HEK293 (cell line): ENCODE data around the gene EHD1.

Experiments used
- CTCF ChIA-PET: fragments of 350-600 bp; formaldehyde crosslinking; extraction: SDS; loops from one replicate; lab custom pipeline; 2021; ENCODE audit warnings: antibody characterized with exemption; lab: Yijun Ruan, JAX
- POLR2A ChIA-PET: fragments of 300-600 bp; formaldehyde crosslinking; extraction: SDS; loops from one replicate; lab custom pipeline; 2020; ENCODE audit warnings: antibody characterized with exemption, inconsistent platforms; lab: Yijun Ruan, JAX
- H3K27ac ChIP-seq: fragments of 200-500 bp; sonication (Bioruptor generic); 2 replicates; pipeline ENCODE4 v1.5.1; 2014; ENCODE audit warnings: low read depth, low read length, control low read depth, inconsistent platforms; ENCODE audit errors: extremely low read depth
- H3K36me3 ChIP-seq, 2 experiments: fragments of 200-500 bp in 1 of 2; sonication (Bioruptor generic) in 1 of 2; 1 replicate in 1 of 2; 2 replicates in 1 of 2; pipeline ENCODE4 v1.5.1; 2014 to 2017; ENCODE audit warnings: inconsistent platforms in 2 of 2, low read length in 2 of 2; ENCODE audit not compliant: control insufficient read depth in 2 of 2, insufficient read depth in 1 of 2
- H3K4me1 ChIP-seq: fragments of 200-500 bp; sonication (Bioruptor generic); 2 replicates; pipeline ENCODE4 v1.5.1; 2014; ENCODE audit warnings: mild to moderate bottlenecking, low read length, inconsistent platforms; ENCODE audit not compliant: control insufficient read depth, insufficient read depth
- H3K4me3 ChIP-seq: 2 replicates; pipeline ENCODE4 v1.5.1; 2011; ENCODE audit warnings: low read depth, mild to moderate bottlenecking, control low read depth, low read length, moderate library complexity
- H3K9me3 ChIP-seq: fragments of 200-500 bp; sonication (Bioruptor generic); 2 replicates; pipeline ENCODE4 v1.5.1; 2014; ENCODE audit warnings: low read depth, low read length, inconsistent platforms; ENCODE audit not compliant: control insufficient read depth, insufficient read depth
- BCL11B ChIP-seq: fragments of 450-650 bp; formaldehyde crosslinking; IDR thresholded peaks from 2 replicates; pipeline ENCODE4 v1.5.1; 2016; ENCODE audit warnings: low read depth, missing biosample characterization, missing genetic modification characterization
- ELK4 ChIP-seq: IDR thresholded peaks from 2 replicates; pipeline ENCODE4 v1.6.1; 2011; ENCODE audit warnings: mild to moderate bottlenecking, low read depth, low read length, borderline replicate concordance
- HOXA7 ChIP-seq: sonication (generic); formaldehyde crosslinking; IDR thresholded peaks from 2 replicates; pipeline ENCODE4 v1.8.1; 2022; ENCODE audit warnings: missing genetic modification reagents, borderline replicate concordance
- SCRT2 ChIP-seq: fragments of 450-650 bp; formaldehyde crosslinking; IDR thresholded peaks from 2 replicates; pipeline ENCODE4 v1.5.1; 2016; ENCODE audit warnings: missing biosample characterization, missing genetic modification characterization
- SETDB1 ChIP-seq: IDR thresholded peaks from one replicate; pipeline ENCODE4 v1.6.1; 2017; ENCODE audit warnings: mild to moderate bottlenecking, low read length, moderate library complexity, mixed read lengths; ENCODE audit not compliant: insufficient read length
- TRIM28 ChIP-seq: IDR thresholded peaks from 2 replicates; pipeline ENCODE4 v1.6.1; 2011; ENCODE audit warnings: low read length, control low read depth, borderline replicate concordance
- ZBTB10 ChIP-seq: fragments of 450-650 bp; formaldehyde crosslinking; IDR thresholded peaks from 2 replicates; pipeline ENCODE4 v1.5.1; 2016; ENCODE audit warnings: missing biosample characterization, missing genetic modification characterization
- ZBTB11 ChIP-seq: fragments of 450-650 bp; formaldehyde crosslinking; conservative IDR thresholded peaks from 2 replicates; pipeline ENCODE4 v1.5.1; 2016; ENCODE audit warnings: low read depth, missing biosample characterization, missing genetic modification characterization
- ZBTB17 ChIP-seq: fragments of 450-650 bp; formaldehyde crosslinking; IDR thresholded peaks from 2 replicates; pipeline ENCODE4 v1.5.1; 2016; ENCODE audit warnings: missing biosample characterization, missing genetic modification characterization
- ZBTB20 ChIP-seq: fragments of 450-650 bp; formaldehyde crosslinking; IDR thresholded peaks from 2 replicates; pipeline ENCODE4 v1.5.1; 2016; ENCODE audit warnings: missing biosample characterization, missing genetic modification characterization
- ZFP69B ChIP-seq: fragments of 450-650 bp; formaldehyde crosslinking; IDR thresholded peaks from 2 replicates; pipeline ENCODE4 v1.5.1; 2016; ENCODE audit warnings: missing biosample characterization, missing genetic modification characterization
- ZNF335 ChIP-seq: fragments of 450-650 bp; formaldehyde crosslinking; conservative IDR thresholded peaks from 2 replicates; pipeline ENCODE4 v1.5.1; 2016; ENCODE audit warnings: missing biosample characterization, missing genetic modification characterization
- ZNF341 ChIP-seq: fragments of 450-650 bp; formaldehyde crosslinking; IDR thresholded peaks from 2 replicates; pipeline ENCODE4; 2016; ENCODE audit warnings: low read depth, missing biosample characterization, missing genetic modification characterization
- ZNF394 ChIP-seq: fragments of 450-650 bp; formaldehyde crosslinking; IDR thresholded peaks from 2 replicates; pipeline ENCODE4 v1.5.1; 2016; ENCODE audit warnings: missing biosample characterization, missing genetic modification characterization, mild to moderate bottlenecking, moderate library complexity, borderline replicate concordance
- ZNF558 ChIP-seq: fragments of 450-650 bp; formaldehyde crosslinking; IDR thresholded peaks from 2 replicates; pipeline ENCODE4 v1.5.1; 2016; ENCODE audit warnings: missing biosample characterization, missing genetic modification characterization
- ZNF629 ChIP-seq: fragments of 450-650 bp; formaldehyde crosslinking; IDR thresholded peaks from 2 replicates; pipeline ENCODE4 v1.5.1; 2017; ENCODE audit warnings: missing biosample characterization, missing genetic modification characterization
- ZNF692 ChIP-seq: fragments of 450-650 bp; formaldehyde crosslinking; IDR thresholded peaks from 2 replicates; pipeline ENCODE4 v1.5.1; 2016; ENCODE audit warnings: missing biosample characterization, missing genetic modification characterization
- ZNF76 ChIP-seq: fragments of 450-650 bp; formaldehyde crosslinking; IDR thresholded peaks from 2 replicates; pipeline ENCODE4; 2016; ENCODE audit warnings: low read depth, missing biosample characterization, missing genetic modification characterization, borderline replicate concordance
- ZNF792 ChIP-seq: fragments of 450-650 bp; formaldehyde crosslinking; IDR thresholded peaks from 2 replicates; pipeline ENCODE4 v1.5.1; 2016; ENCODE audit warnings: missing biosample characterization, missing genetic modification characterization

The EHD1 gene

GRCh38 chr11:64810891-64811272, 67.5 kb downstream of the EHD1 start:
- H3K4me3 ChIP-seq = peak overlapping the region; percentile 21
- no peaks in the 10 kb centered on the region for H3K4me1 ChIP-seq
- H3K27ac ChIP-seq = no peak overlapping the region
- ChIA-PET CTCF (interaction anchor here (0.5 to 1.0 kb wide), 5 partner anchors 10 to 493 kb away, joined by 3 to 4 read pairs (median 3); partner anchors contain the start of gene TRMT112), POLR2A (interaction anchor here (0.8 to 1.8 kb wide), 4 partner anchors 11 to 67 kb away, joined by 3 to 7 read pairs (median 4); partner anchors contain the start of genes EHD1 and SF1)
- peaks cover 0 to 30% of the 10 kb centered on the region in 2 experiments; a peak in 2 of 3 replicates for H3K36me3 ChIP-seq
- peak; percentile 72 for TF ChIP-seq ZBTB11 (tag by site-specific recombination)
- peak; percentile 84 for TF ChIP-seq ZBTB17
- no peak for TF ChIP-seq ZNF558 (tag by site-specific recombination)
- peak; percentile 34 for TF ChIP-seq SETDB1
- no peak for TF ChIP-seq ZBTB20
- peak; percentile 85 for TF ChIP-seq ZNF394 (tag by site-specific recombination)
- no peak for TF ChIP-seq ELK4
- TF ChIP-seq SCRT2 (tag by site-specific recombination) = no peak
- peak; percentile 98 for TF ChIP-seq ZNF335
- H3K9me3 ChIP-seq = no peaks in the 10 kb centered on the region

- H3K27ac ChIP-seq = no peak within 1 kb of the TSS; the same call in 1 of the 2 replicates
- H3K9me3 ChIP-seq = no peaks in the 10 kb centered on the region
- peak within 1 kb of the TSS; percentile 75 for H3K4me3 ChIP-seq
- H3K36me3 ChIP-seq = peaks cover 0 to 35% of the 10 kb centered on the region in 2 experiments; a peak in 2 of 3 replicates
- no peaks in the 10 kb centered on the region for H3K4me1 ChIP-seq
- ChIA-PET POLR2A (interaction anchor here (0.8 to 1.8 kb wide), 5 partner anchors 11 to 68 kb away, joined by 3 to 7 read pairs (median 4); partner anchors contain the start of genes CDC42BPG, EHD1 and SF1), CTCF (interaction anchor here (0.7 to 1.0 kb wide), 3 partner anchors 10 to 77 kb away, joined by 3 to 4 read pairs (median 4); no protein-coding TSS in a partner anchor)
- TF ChIP-seq ZNF76 (tag by site-specific recombination) (peak; percentile 98), TRIM28 (no peak), ZNF692 (tag by site-specific recombination) (peak; percentile 95), ZBTB17 (peak; percentile 91; the same call in 1 of the 2 replicates), ZBTB11 (tag by site-specific recombination) (peak; percentile 73; the same call in 1 of the 2 replicates), ZBTB10 (tag by site-specific recombination) (peak; percentile 97), ZNF792 (tag by site-specific recombination) (no peak), ZFP69B (peak; percentile 94), HOXA7 (CRISPR knock-in tag) (no peak), ZNF341 (tag by site-specific recombination) (peak; percentile 82), ZNF629 (tag by site-specific recombination) (0 out of 2 replicates have a peak, but pooled peaks have one; percentile 19), BCL11B (tag by site-specific recombination) (0 out of 2 replicates have a peak, but pooled peaks have one; percentile 25)
Observed at GRCh38 chr11:64810271-64810890, 68.0 kb downstream of the EHD1 start, which contains the start of gene MEN1. TSS of gene MEN1 (minus strand) at chr11:64810551. CDS start at chr11:64810109, 442 bp downstream.
